KOPT-K1 (cell line): ENCODE results near the gene SRSF4.

Experiments
- H3K27ac ChIP-seq: fragments of 200-600 bp; sonication (generic); 2 replicates; pipeline ENCODE4 v1.5.1; 2016; ENCODE audit warnings: antibody characterized with exemption, mild to moderate bottlenecking, low read depth, low read length; ENCODE audit not compliant: poor library complexity, severe bottlenecking
- H3K36me3 ChIP-seq: fragments of 200-600 bp; sonication (generic); 2 replicates; pipeline ENCODE4 v1.5.1; 2017; ENCODE audit warnings: antibody characterized with exemption, mild to moderate bottlenecking, low read length, moderate library complexity; ENCODE audit not compliant: insufficient read depth
- H3K9me3 ChIP-seq: fragments of 200-600 bp; sonication (generic); 2 replicates; pipeline ENCODE4 v1.5.1; 2017; ENCODE audit warnings: antibody characterized with exemption, low read length, mild to moderate bottlenecking; ENCODE audit not compliant: insufficient read depth, poor library complexity, severe bottlenecking

The SRSF4 gene

DNA sequence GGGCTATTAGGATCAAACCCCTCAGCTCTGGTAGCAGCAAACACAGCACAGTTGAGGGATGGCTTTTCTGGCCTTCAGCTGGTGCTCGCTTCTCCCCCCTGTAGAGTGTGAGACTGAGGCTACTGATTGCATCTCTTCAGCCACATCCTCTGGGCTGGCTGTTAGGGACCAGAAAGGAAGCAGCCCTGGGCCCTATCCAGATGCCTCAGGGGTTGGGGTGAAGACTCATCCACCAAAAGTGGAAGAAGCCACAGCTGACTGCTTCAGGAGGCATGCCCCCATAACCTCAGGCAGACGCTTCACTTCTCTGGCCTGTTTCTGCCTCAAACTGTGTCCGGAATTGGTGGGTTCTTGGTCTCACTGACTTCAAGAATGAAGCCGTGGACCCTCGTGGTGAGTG lies 51.8 kb downstream of the SRSF4 start:
- no peak overlapping the region for H3K27ac ChIP-seq
- no peaks in the 10 kb centered on the region for H3K36me3 ChIP-seq
- no peaks in the 10 kb centered on the region for H3K9me3 ChIP-seq

DNA sequence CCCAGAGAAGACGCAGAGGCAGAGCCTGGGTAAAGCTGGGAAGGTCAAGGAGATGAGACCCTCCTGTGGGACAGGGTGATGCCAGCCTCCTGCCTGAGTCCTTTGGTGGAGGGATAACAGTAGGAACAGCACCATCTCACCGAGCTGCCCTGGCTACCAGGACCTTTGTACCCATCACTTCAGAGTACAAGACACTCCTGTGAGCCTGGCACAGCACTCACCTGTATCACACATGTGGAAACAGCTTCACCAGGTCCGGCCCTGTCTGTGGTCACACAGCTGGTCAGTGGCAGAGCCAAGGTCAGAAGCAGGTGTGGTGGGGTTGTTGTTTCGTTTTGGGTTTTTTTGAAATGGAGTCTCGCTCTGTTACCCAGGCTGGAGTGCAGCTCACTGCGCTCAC lies 53.0 kb downstream of the SRSF4 start:
- no peak overlapping the region for H3K27ac ChIP-seq
- no peaks in the 10 kb centered on the region for H3K9me3 ChIP-seq
- H3K36me3 ChIP-seq, result no peaks in the 10 kb centered on the region

DNA sequence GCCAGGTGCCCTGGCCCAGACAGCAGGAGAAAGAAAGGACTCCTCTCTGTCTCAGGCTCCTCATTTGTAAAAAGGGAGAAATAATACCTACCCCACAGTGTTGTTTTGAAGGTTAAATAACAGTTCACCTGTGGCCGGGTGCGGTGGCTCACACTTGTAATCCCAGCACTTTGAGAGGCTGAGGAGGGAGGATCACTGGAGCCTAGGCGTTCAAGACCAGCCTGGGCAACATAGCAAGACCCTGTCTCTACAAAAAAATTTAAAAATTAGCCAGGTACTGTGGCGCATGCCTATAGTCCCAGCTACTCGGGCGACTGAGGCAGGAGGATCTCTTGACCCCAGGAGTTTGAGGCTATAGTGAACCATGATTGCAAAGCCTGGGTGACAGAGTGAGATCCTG lies 55.5 kb downstream of the SRSF4 start:
- Histone ChIP-seq H3K9me3 (no peaks in the 10 kb centered on the region), H3K27ac (no peak overlapping the region)

DNA sequence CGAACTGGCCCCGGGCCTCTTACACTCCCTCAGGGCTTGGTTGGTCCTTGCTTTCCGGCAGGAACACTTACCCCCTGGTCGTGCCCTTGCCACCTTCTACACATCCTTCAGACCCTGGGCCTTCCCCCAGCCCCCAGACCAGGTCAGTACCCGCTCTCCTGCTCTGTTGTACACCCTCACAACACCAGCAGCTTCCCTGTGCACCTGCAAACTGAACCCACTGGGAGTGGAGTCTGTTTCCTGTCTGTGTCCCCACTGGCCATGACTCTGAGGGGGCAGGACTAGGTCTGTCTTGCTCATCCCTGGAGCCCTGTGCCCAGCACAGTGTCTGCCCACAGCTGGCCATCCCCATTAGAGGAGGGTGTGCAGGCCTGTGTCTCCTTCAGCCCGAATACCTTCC lies 55.9 kb downstream of the SRSF4 start:
- H3K9me3 ChIP-seq, result no peaks in the 10 kb centered on the region
- H3K36me3 ChIP-seq, result no peaks in the 10 kb centered on the region
- H3K27ac ChIP-seq, result no peak overlapping the region

More for the DNA sequence above, 55.5 kb downstream of the SRSF4 start:
- no peaks in the 10 kb centered on the region for H3K36me3 ChIP-seq

DNA sequence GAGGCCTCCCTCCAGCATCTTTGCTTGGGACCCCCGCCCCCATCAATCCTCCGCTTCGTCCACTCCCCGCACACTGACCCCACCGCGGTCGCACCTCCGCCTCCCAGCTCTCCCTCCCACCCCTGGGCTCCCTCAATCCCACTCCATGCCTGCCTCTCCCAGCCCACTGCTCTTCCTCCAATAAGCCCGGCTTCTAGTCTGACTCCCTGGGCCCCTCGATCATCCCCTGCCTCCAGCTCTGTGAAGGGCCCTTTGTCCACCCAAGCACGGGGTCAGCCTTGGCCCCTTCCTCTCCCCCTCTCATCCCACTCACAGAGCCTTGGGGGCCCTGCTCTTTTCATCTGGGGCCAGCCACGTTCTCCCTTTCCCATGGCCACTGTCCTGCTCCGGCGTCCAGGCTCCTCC lies 56.5 kb downstream of the SRSF4 start:
- no peak overlapping the region for H3K27ac ChIP-seq
- H3K9me3 ChIP-seq, result no peaks in the 10 kb centered on the region

DNA sequence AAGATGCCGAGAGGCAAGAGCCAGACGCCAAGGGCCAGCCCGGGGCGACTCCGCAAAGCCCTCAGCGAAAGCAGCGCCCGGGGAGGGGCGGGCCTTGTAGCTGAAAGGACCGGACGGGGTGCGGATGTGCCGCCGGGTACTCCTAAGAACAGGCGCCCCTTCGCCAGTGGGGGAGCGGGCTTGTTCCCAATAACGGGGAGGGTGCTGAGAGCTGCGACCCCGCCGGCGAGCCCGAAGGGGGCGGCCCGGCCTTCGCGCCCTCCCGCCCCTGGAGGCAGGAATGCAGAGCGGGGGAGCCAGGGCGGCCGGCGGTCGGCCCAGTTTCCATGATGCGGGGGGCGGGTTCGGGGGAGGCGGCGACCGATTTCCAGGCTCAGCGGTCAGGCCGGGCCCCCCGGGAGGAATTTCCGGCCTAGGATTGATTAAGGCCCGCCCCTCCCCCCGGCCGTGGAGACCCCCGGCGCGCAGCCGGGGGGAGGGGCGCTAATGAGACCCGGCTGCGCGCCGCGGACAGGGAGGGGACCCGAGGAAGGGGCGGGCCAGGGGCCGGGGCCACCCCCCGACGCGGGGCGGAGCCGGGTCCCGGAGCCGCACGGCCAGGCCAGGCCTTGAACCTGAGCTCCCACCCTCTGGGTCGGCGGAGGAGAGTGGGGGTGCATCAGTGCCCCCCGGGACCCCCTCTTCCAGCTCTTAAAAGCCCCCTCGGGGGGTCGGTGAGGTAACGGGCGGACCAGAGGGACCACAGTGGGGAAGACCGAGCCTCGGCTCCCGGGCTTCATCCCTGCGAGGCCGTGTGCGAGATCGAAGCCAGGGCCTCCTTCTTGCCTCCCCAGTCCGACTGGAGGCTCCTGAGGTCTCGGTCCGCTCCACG lies 57.1 kb downstream of the SRSF4 start:
- H3K27ac ChIP-seq, result no peak overlapping the region
- H3K9me3 ChIP-seq, result no peaks in the 10 kb centered on the region
- no peaks in the 10 kb centered on the region for H3K36me3 ChIP-seq

More for the DNA sequence above, 56.5 kb downstream of the SRSF4 start:
- H3K36me3 ChIP-seq, result no peaks in the 10 kb centered on the region

DNA sequence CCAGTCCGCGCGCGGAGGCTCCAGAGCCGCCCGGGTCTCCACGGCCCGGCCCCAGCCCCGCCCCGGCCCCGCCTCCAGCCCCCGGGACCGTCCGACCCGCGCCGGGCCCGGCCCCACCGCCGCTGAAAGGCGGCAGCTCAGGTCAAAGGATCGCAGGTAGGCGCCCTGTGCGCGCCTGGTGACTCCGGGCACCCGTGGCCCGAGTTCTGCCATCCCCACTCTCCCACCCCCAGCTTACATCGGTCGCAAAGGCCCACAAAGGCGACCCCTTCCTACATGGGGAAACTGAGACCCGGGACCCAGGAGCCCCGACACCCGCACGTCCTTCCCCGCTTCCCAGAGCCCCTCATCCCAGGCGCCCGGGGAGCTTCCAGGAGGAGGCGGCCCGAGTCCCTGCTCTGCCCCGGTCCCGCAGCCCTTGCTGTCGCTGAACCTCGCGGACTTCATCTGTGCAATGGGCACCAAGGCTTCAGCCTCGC lies 57.8 kb downstream of the SRSF4 start, which contains the start of gene TMEM200B:
TMEM200B (minus strand) TSS at position 17 of the 479 bp plus-strand sequence. CDS start 2,075 bp downstream, outside the sequence.
- Histone ChIP-seq H3K36me3 (no peaks in the 10 kb centered on the region), H3K27ac (no peak within 1 kb of the TSS), H3K9me3 (no peaks in the 10 kb centered on the region)

DNA sequence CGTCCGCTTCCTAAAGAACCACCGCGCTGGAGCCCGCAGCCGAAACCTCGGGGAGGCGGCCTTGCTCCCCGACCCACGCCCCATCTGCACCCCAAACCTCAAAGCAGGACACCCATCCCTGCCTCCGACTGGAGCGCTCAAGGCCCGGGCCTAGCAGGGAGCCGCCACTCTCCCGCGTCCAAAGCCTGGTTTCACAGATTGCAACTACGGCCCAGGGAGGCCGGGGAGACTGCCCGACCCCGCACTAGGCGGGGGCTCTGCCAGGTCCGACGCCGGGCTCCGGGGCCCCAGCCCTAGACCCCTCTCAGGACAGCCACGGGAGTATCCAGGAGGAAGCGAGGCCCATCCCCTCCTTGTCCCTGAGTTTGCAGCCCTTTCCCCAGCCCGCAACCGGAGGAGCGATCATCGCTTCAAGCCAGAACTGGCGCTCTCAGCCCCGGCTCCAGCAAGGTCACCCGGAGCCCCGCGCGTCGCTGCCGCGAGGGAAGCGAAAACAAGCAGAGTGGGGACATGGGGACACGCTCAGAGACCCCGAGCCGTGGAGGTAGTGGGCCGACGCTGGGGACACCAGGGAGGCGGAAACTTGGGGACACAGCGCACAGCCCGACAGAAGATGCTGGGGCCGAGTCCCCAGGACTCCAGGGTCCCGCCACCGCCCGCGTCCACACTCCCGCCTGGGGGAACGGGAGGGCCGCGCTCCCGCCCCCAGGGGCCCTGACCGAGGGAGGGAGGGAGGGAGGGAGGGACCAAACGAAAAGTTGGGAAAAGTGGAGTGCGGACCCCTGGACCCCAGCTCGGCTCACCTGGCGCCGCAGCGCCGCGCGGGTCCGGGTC lies 58.4 kb downstream of the SRSF4 start:
- no peak overlapping the region for H3K27ac ChIP-seq
- H3K9me3 ChIP-seq, result no peaks in the 10 kb centered on the region
- H3K36me3 ChIP-seq, result peaks cover 5% of the 10 kb centered on the region; the same call in 1 of the 2 replicates

DNA sequence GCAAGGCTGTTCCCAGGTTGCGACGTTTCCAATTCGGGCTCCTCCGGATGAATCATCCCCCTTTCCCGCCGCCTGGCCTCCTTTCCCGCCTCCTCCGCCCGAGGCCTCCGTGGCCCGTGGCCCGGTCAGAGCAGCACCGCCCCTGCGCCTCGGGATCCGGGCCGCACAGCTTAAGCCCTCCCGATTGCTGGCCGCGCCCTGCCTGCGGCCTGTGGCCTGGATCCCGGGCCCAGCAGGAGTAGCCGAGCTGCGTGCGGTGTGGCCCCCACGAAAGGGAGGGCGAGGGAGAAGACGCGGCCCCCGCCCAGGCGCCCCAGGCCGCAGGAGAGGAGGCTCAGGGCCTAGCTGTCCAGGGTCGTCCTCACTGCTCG lies 59.0 kb downstream of the SRSF4 start:
- no peaks in the 10 kb centered on the region for H3K9me3 ChIP-seq
- peaks cover 11% of the 10 kb centered on the region for H3K36me3 ChIP-seq
- no peak overlapping the region for H3K27ac ChIP-seq

DNA sequence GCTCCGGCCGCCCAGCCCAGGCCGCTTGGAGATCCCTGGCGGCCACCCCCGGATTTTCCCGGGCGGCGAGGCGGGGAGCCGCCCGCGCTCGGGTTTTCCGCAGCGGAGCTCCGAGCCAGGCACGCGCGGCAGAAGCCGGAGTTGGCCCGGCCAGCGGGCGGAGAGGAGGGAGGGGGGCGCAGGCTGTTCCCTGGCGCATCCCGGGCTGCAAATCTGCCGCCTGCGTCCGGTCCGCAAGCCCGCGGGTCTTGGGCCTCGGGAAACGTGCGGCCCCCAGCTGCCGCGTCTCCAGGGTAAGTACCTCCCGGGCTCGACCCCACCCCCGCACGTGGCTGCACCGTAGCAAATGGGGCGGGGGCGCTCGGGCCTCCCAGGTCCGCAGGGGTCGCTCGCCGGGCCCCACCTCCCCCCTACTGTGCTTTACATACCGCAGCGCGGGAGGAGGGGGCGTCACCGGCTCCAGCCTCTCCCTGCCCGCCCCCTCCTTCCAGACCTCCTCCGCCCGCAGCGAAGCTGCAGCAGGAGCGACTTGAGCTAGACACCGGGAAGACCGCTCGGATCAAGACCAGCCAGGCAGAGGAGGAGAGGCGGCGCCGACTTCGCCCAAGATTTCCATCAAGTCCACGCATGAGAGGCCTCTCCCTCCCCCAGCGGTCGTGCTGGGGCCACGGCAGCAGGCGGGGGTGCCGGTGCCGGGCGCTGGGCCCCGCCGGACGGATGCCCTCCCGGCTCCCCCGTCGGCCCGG lies 59.6 kb downstream of the SRSF4 start:
- Histone ChIP-seq H3K36me3 (peaks cover 17% of the 10 kb centered on the region), H3K27ac (no peak overlapping the region), H3K9me3 (no peaks in the 10 kb centered on the region)

DNA sequence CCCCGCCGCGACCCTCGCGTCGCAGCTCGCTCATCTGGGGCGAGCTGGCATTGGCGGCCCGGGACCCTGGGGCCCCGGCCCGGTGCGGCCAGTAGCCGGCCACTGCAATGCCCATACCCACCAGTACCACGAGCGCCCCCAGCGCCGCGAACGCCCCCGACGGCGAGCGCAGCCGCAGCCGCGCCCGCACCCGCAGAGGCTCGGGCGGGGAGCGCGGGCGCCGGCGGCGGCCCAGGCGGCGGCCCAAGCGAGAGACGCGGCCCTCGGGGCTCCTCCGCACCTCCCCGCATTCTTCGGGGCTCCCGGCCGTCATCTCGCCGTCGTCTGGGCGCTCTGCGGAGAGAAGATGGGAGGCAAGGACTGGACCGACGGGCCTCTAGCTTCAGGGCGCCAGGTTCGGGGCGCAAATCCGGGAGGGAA lies 60.2 kb downstream of the SRSF4 start:
- no peaks in the 10 kb centered on the region for H3K9me3 ChIP-seq
- peaks cover 23% of the 10 kb centered on the region for H3K36me3 ChIP-seq
- H3K27ac ChIP-seq, result no peak overlapping the region

DNA sequence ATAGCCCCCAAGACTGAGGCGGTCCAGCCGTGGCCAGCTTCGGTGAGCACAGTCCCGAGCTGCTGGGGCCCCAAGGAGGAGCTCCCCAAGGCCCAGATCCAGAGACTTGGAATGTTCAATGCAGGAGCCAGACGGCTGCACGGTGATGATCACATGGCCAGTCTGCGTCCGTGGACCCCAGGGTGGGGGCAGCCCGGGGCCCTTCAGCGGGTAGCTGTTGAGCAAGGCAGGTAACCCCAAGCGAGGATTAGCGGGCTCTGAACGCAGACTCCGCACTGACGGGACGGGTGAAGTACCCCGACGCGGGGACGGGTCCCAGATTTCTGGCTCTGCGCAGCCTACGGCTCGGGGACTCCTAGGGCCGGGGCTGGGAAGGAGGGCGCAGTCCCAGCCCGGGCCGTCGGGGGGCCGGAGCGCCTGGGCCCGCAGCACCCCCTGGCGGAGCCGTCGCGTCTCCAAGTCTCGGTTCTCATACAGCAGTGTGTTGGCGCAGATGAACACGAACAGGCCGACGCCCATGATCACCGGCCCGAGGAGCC lies 60.7 kb downstream of the SRSF4 start:
- no peaks in the 10 kb centered on the region for H3K9me3 ChIP-seq
- peaks cover 28% of the 10 kb centered on the region for H3K36me3 ChIP-seq
- H3K27ac ChIP-seq, result no peak overlapping the region

DNA sequence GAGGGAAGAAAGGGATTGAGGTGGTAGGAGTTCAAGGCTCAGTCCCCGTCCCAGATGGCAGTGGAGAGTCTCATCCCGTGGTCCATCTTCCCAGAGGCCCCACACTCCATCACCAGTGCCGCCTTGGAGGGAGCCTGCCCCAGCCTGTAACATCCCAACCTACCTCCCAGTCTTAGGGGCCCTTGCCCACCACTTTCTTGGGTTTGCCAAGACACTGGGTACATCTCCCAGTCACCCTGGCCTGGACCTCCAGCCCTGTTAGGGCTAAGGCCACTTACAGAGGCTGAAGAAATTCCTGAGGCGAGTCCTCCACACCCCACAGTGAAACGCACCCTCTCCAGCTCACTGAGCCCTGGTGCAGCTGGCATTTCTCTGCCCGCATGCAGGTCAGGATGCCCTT lies 61.3 kb downstream of the SRSF4 start:
- Histone ChIP-seq H3K27ac (no peak overlapping the region), H3K9me3 (no peaks in the 10 kb centered on the region), H3K36me3 (peaks cover 34% of the 10 kb centered on the region)

DNA sequence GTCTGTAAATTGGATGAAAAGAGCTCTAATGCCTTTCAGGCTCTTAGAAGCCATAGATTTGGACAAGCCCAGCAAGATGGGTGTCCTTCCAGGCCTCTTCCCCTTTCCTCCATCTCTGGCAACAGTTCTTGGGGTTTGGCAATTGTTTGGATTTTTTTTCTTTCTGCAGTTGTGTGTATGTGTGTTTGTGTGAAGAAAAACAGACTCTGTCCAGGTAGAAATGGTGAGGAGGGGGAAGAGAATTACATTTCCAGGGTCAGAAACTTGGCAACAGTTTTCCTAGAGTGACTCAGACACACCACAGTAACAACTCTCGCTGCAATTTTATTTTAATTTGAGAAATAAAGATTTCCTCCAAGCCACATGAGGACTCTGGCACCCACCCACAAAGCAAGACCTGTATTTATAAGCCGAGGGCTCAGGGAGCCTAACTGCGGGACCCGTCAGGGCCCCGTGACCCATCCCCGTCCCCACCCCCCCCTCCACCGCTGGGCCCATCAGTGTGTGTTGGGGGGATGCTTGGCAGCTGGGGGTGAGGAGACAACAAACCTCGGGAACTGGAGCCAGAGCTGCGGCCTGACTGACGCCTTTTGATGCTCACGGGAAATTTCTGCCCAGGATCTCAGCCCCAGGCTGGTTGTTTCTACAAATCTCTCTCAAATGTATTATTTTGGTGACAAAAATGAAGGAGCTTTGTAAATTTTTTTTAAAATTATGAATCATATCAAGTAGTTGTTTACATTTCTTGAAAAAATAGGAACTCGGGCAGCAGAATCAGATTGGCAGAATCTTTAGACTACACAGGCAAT lies 62.4 kb downstream of the SRSF4 start:
- no peak overlapping the region for H3K27ac ChIP-seq
- H3K36me3 ChIP-seq, result peaks cover 36% of the 10 kb centered on the region
- no peaks in the 10 kb centered on the region for H3K9me3 ChIP-seq
